ENCODE results near the gene ZNF195.
"Not testable (repeated sequence)": the region's sequence is repeated elsewhere in the genome, so short reads cannot be mapped to it uniquely, and the experiment has no call there.

ZNF195 gene

GRCh38 chr11:3331078-3331477 lies 47.9 kb downstream of the ZNF195 start:
- H2BK120ac ChIP-seq (ENCODE audit: low read depth, low read length); H3K79me1 ChIP-seq (replicated peaks; ENCODE audit: low read length, poor library complexity, severe bottlenecking); H3K9ac ChIP-seq (ENCODE audit: low read length); H3K14ac ChIP-seq (ENCODE audit: low read length in 2 of 2); H3K27ac ChIP-seq (ENCODE audit: low read length, poor library complexity, severe bottlenecking); H2BK5ac ChIP-seq (ENCODE audit: low read depth, low read length, poor library complexity, severe bottlenecking); H3K4me2 ChIP-seq (ENCODE audit: low read length, poor library complexity, severe bottlenecking); H3K4ac ChIP-seq (ENCODE audit: low read depth in 1 of 2, low read length in 2 of 2); H4K8ac ChIP-seq (ENCODE audit: low read length); H3K36me3 ChIP-seq (ENCODE audit: control insufficient read depth in 1 of 2, insufficient read depth in 2 of 2, low read depth in 1 of 2, low read length in 2 of 2); H3K18ac ChIP-seq (ENCODE audit: low read depth in 1 of 2, low read length in 2 of 2); H4K91ac ChIP-seq (ENCODE audit: low read length); H2AK5ac ChIP-seq (ENCODE audit: low read length, severe bottlenecking); H3K4me3 ChIP-seq (ENCODE audit: insufficient read depth in 1 of 2, low read depth in 1 of 2, low read length in 2 of 2); DNase-seq; H3K27me3 ChIP-seq (ENCODE audit: control insufficient read depth in 1 of 2, insufficient read depth in 1 of 2, low read length in 2 of 2); H3K23ac ChIP-seq (ENCODE audit: low read length in 2 of 2); H2BK12ac ChIP-seq (ENCODE audit: low read length in 2 of 2); H3K9me3 ChIP-seq (ENCODE audit: control insufficient read depth, low read length); H3K4me1 ChIP-seq (ENCODE audit: control insufficient read depth, insufficient read depth, low read depth, low read length); H2BK15ac ChIP-seq (ENCODE audit: low read depth, poor library complexity, severe bottlenecking); H2AFZ ChIP-seq (ENCODE audit: low read depth, low read length): not testable (repeated sequence)
- no CpG with 5 or more reads among the region's 3 CpGs for WGBS

- not testable (repeated sequence) for H2BK15ac ChIP-seq (ENCODE audit: low read depth, poor library complexity, severe bottlenecking); H2BK120ac ChIP-seq (ENCODE audit: low read depth, low read length); H3K36me3 ChIP-seq (ENCODE audit: control insufficient read depth in 1 of 2, insufficient read depth in 2 of 2, low read depth in 1 of 2, low read length in 2 of 2); H3K4me2 ChIP-seq (ENCODE audit: low read length, poor library complexity, severe bottlenecking); H2BK5ac ChIP-seq (ENCODE audit: low read depth, low read length, poor library complexity, severe bottlenecking); H3K9me3 ChIP-seq (ENCODE audit: control insufficient read depth, low read length); H3K4me1 ChIP-seq (ENCODE audit: control insufficient read depth, insufficient read depth, low read depth, low read length); H3K4ac ChIP-seq (ENCODE audit: low read depth in 1 of 2, low read length in 2 of 2); H3K79me1 ChIP-seq (replicated peaks; ENCODE audit: low read length, poor library complexity, severe bottlenecking); H2AFZ ChIP-seq (ENCODE audit: low read depth, low read length); H3K27ac ChIP-seq (ENCODE audit: low read length, poor library complexity, severe bottlenecking); H4K8ac ChIP-seq (ENCODE audit: low read length); H3K27me3 ChIP-seq (ENCODE audit: control insufficient read depth in 1 of 2, insufficient read depth in 1 of 2, low read length in 2 of 2); H3K9ac ChIP-seq (ENCODE audit: low read length); H2AK5ac ChIP-seq (ENCODE audit: low read length, severe bottlenecking); DNase-seq; H4K91ac ChIP-seq (ENCODE audit: low read length); H3K23ac ChIP-seq (ENCODE audit: low read length in 2 of 2); H3K14ac ChIP-seq (ENCODE audit: low read length in 2 of 2); H2BK12ac ChIP-seq (ENCODE audit: low read length in 2 of 2); H3K18ac ChIP-seq (ENCODE audit: low read depth in 1 of 2, low read length in 2 of 2); H3K4me3 ChIP-seq (ENCODE audit: insufficient read depth in 1 of 2, low read depth in 1 of 2, low read length in 2 of 2)
- WGBS, result no CpG with 5 or more reads among the region's 12 CpGs
These were observed 48.9 kb downstream of the ZNF195 start for GRCh38 chr11:3330064-3330463.

- no CpG with 5 or more reads among the region's 4 CpGs for WGBS
These were observed 50.4 kb downstream of the ZNF195 start for GRCh38 chr11:3328503-3328902.

GRCh38 chr11:3326450-3326849 lies 52.5 kb downstream of the ZNF195 start:
- H3K27ac ChIP-seq (ENCODE audit: low read length, poor library complexity, severe bottlenecking); H3K36me3 ChIP-seq (ENCODE audit: control insufficient read depth in 1 of 2, insufficient read depth in 2 of 2, low read depth in 1 of 2, low read length in 2 of 2); H3K18ac ChIP-seq (ENCODE audit: low read depth in 1 of 2, low read length in 2 of 2); H2BK12ac ChIP-seq (ENCODE audit: low read length in 2 of 2); H2BK5ac ChIP-seq (ENCODE audit: low read depth, low read length, poor library complexity, severe bottlenecking); H2AK5ac ChIP-seq (ENCODE audit: low read length, severe bottlenecking); H4K8ac ChIP-seq (ENCODE audit: low read length); H3K23ac ChIP-seq (ENCODE audit: low read length in 2 of 2); H3K14ac ChIP-seq (ENCODE audit: low read length in 2 of 2); H3K9ac ChIP-seq (ENCODE audit: low read length); H3K4ac ChIP-seq (ENCODE audit: low read depth in 1 of 2, low read length in 2 of 2); DNase-seq; H3K4me1 ChIP-seq (ENCODE audit: control insufficient read depth, insufficient read depth, low read depth, low read length); H3K79me1 ChIP-seq (replicated peaks; ENCODE audit: low read length, poor library complexity, severe bottlenecking); H3K27me3 ChIP-seq (ENCODE audit: control insufficient read depth in 1 of 2, insufficient read depth in 1 of 2, low read length in 2 of 2); H3K4me2 ChIP-seq (ENCODE audit: low read length, poor library complexity, severe bottlenecking); H2BK15ac ChIP-seq (ENCODE audit: low read depth, poor library complexity, severe bottlenecking); H2AFZ ChIP-seq (ENCODE audit: low read depth, low read length); H3K9me3 ChIP-seq (ENCODE audit: control insufficient read depth, low read length); H4K91ac ChIP-seq (ENCODE audit: low read length); H3K4me3 ChIP-seq (ENCODE audit: insufficient read depth in 1 of 2, low read depth in 1 of 2, low read length in 2 of 2); H2BK120ac ChIP-seq (ENCODE audit: low read depth, low read length): not testable (repeated sequence)
- no CpG with 5 or more reads among the region's 13 CpGs for WGBS

More at GRCh38 chr11:3328503-3328902, 50.4 kb downstream of the ZNF195 start:
- not testable (repeated sequence) for H3K27ac ChIP-seq (ENCODE audit: low read length, poor library complexity, severe bottlenecking); DNase-seq; H3K79me1 ChIP-seq (replicated peaks; ENCODE audit: low read length, poor library complexity, severe bottlenecking); H3K9ac ChIP-seq (ENCODE audit: low read length); H3K18ac ChIP-seq (ENCODE audit: low read depth in 1 of 2, low read length in 2 of 2); H3K4me2 ChIP-seq (ENCODE audit: low read length, poor library complexity, severe bottlenecking); H2BK15ac ChIP-seq (ENCODE audit: low read depth, poor library complexity, severe bottlenecking); H2AFZ ChIP-seq (ENCODE audit: low read depth, low read length); H3K36me3 ChIP-seq (ENCODE audit: control insufficient read depth in 1 of 2, insufficient read depth in 2 of 2, low read depth in 1 of 2, low read length in 2 of 2); H3K4me1 ChIP-seq (ENCODE audit: control insufficient read depth, insufficient read depth, low read depth, low read length); H2BK120ac ChIP-seq (ENCODE audit: low read depth, low read length); H3K4ac ChIP-seq (ENCODE audit: low read depth in 1 of 2, low read length in 2 of 2); H3K9me3 ChIP-seq (ENCODE audit: control insufficient read depth, low read length); H3K14ac ChIP-seq (ENCODE audit: low read length in 2 of 2); H2AK5ac ChIP-seq (ENCODE audit: low read length, severe bottlenecking); H3K27me3 ChIP-seq (ENCODE audit: control insufficient read depth in 1 of 2, insufficient read depth in 1 of 2, low read length in 2 of 2); H2BK5ac ChIP-seq (ENCODE audit: low read depth, low read length, poor library complexity, severe bottlenecking); H2BK12ac ChIP-seq (ENCODE audit: low read length in 2 of 2); H4K91ac ChIP-seq (ENCODE audit: low read length); H3K4me3 ChIP-seq (ENCODE audit: insufficient read depth in 1 of 2, low read depth in 1 of 2, low read length in 2 of 2); H3K23ac ChIP-seq (ENCODE audit: low read length in 2 of 2); H4K8ac ChIP-seq (ENCODE audit: low read length)

Data from mesenchymal stem cell (in vitro differentiated cells and primary cell).